Measurements from ENCODE around the gene CLCN7.

The CLCN7 gene

GRCh38 chr16:1398351-1398750 is 76.5 kb downstream of the CLCN7 start:
- Histone ChIP-seq H3K4me3 (ENCODE audit: low read depth in 1 of 2, low read length in 2 of 2) (no peak overlapping the region), H3K36me3 (ENCODE audit: insufficient read depth, low read length) (peaks cover 63% of the 10 kb centered on the region), H3K27ac (ENCODE audit: low read depth, low read length) (no peak overlapping the region), H3K27me3 (ENCODE audit: control insufficient read depth in 1 of 2, insufficient read depth in 2 of 2, low read length in 2 of 2) (no peaks in the 10 kb centered on the region), H3K9me3 (ENCODE audit: low read length) (no peaks in the 10 kb centered on the region), H3K9ac (ENCODE audit: low read length) (no peak overlapping the region), H3K4me1 (ENCODE audit: insufficient read depth, low read length) (no peaks in the 10 kb centered on the region)

- Histone ChIP-seq H3K9ac (ENCODE audit: low read length) (no peak overlapping the region), H3K4me3 (ENCODE audit: low read depth in 1 of 2, low read length in 2 of 2) (no peak overlapping the region), H3K27me3 (ENCODE audit: control insufficient read depth in 1 of 2, insufficient read depth in 2 of 2, low read length in 2 of 2) (no peaks in the 10 kb centered on the region), H3K9me3 (ENCODE audit: low read length) (no peaks in the 10 kb centered on the region), H3K4me1 (ENCODE audit: insufficient read depth, low read length) (no peaks in the 10 kb centered on the region), H3K27ac (ENCODE audit: low read depth, low read length) (no peak overlapping the region), H3K36me3 (ENCODE audit: insufficient read depth, low read length) (peaks cover 69% of the 10 kb centered on the region)
Observed at GRCh38 chr16:1397779-1398178, 77.0 kb downstream of the CLCN7 start.

- Histone ChIP-seq H3K4me1 (ENCODE audit: insufficient read depth, low read length) (no peaks in the 10 kb centered on the region), H3K4me3 (ENCODE audit: low read depth in 1 of 2, low read length in 2 of 2) (no peak overlapping the region), H3K9me3 (ENCODE audit: low read length) (no peaks in the 10 kb centered on the region), H3K9ac (ENCODE audit: low read length) (no peak overlapping the region), H3K27me3 (ENCODE audit: control insufficient read depth in 1 of 2, insufficient read depth in 2 of 2, low read length in 2 of 2) (no peaks in the 10 kb centered on the region), H3K27ac (ENCODE audit: low read depth, low read length) (no peak overlapping the region), H3K36me3 (ENCODE audit: insufficient read depth, low read length) (peaks cover 66% of the 10 kb centered on the region)
Observed at GRCh38 chr16:1395444-1396031, 79.3 kb downstream of the CLCN7 start.

All from muscle layer of colon (tissue), 2 donors.